ENCODE measurements around the gene KBTBD3.

Gene KBTBD3

GRCh38 chr11:106001304-106002012 lies 75.7 kb downstream of the KBTBD3 start:
- no peak for TF ChIP-seq CTCF (conservative IDR thresholded peaks at IDR 0.05; ENCODE audit: low read depth, low read length)

More at GRCh38 chr11:106001304-106002012, 75.7 kb downstream of the KBTBD3 start:
- no peak overlapping the region for H3K4me3 ChIP-seq (ENCODE audit: low read length)
- no peak for DNase-seq (ENCODE audit: low read depth)

Data from retinal pigment epithelial cell (primary cell).